Measurements from ENCODE around the gene TTC6.

The TTC6 gene

DNA sequence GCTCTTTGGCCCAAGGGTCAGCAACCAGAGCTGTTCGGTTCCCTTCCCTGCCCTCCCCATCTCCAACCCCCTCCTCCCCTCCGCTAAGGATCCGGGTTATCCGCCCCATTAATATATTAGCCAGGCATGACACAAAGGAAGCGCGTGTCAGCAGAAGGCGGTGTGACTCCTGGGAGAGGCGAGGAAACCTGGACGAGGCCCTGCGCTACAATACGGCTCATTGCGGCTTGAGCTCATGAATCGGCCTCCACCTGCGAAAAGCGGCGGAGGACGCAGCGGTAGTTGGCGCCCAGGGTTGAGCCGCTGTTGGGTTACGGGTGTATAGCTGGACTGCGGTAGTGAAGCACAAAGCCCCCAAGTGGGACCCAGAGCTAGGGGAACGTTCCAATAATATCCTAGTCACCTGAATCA, 10.3 kb upstream of the TTC6 start:
- TF ChIP-seq PAX5 (IDR thresholded peaks at IDR 0.05; ENCODE audit: insufficient read depth, low read length, severe bottlenecking) (no peak), POLR2A (IDR thresholded peaks at IDR 0.05; ENCODE audit: low read depth, low read length) (no peak), TAF1 (IDR thresholded peaks at IDR 0.05; ENCODE audit: low read depth, low read length) (no peak), POU2F2 (IDR thresholded peaks at IDR 0.05; ENCODE audit: low read depth, low read length) (no peak), SPI1 (IDR thresholded peaks at IDR 0.05; ENCODE audit: low read depth, low read length) (no peak), POLR2AphosphoS5 (IDR thresholded peaks at IDR 0.05; ENCODE audit: low read depth, low read length) (no peak)
- no peak for FAIRE-seq
- no peak for DNase-seq (ENCODE audit: insufficient read length, low spot score)

- FAIRE-seq (no peak), DNase-seq (ENCODE audit: insufficient read length, low spot score) (no peak)
- TF ChIP-seq SPI1 (IDR thresholded peaks at IDR 0.05; ENCODE audit: low read depth, low read length): no peak
Observed at GRCh38 chr14:37585971-37586796, 9.2 kb upstream of the TTC6 start.

GRCh38 chr14:37586797-37587130, 8.7 kb upstream of the TTC6 start:
- no peak for TF ChIP-seq POLR2AphosphoS5 (IDR thresholded peaks at IDR 0.05; ENCODE audit: low read depth, low read length)
- FAIRE-seq (no peak), DNase-seq (ENCODE audit: insufficient read length, low spot score) (no peak)

- no peak for FAIRE-seq
- DNase-seq (ENCODE audit: insufficient read length, low spot score): no peak
- TF ChIP-seq PAX5 (IDR thresholded peaks at IDR 0.05; ENCODE audit: insufficient read depth, low read length, severe bottlenecking): no peak
Observed at GRCh38 chr14:37587131-37587803, 8.2 kb upstream of the TTC6 start.

GRCh38 chr14:37587881-37588666, 7.4 kb upstream of the TTC6 start:
- TF ChIP-seq TAF1 (IDR thresholded peaks at IDR 0.05; ENCODE audit: low read depth, low read length) (no peak), PAX5 (IDR thresholded peaks at IDR 0.05; ENCODE audit: insufficient read depth, low read length, severe bottlenecking) (no peak), POU2F2 (IDR thresholded peaks at IDR 0.05; ENCODE audit: low read depth, low read length) (no peak), SPI1 (IDR thresholded peaks at IDR 0.05; ENCODE audit: low read depth, low read length) (no peak), POLR2A (IDR thresholded peaks at IDR 0.05; ENCODE audit: low read depth, low read length) (no peak), POLR2AphosphoS5 (IDR thresholded peaks at IDR 0.05; ENCODE audit: low read depth, low read length) (no peak)
- no peak for FAIRE-seq
- no peak for DNase-seq (ENCODE audit: insufficient read length, low spot score)

GRCh38 chr14:37588667-37588955, 6.8 kb upstream of the TTC6 start:
- DNase-seq (ENCODE audit: insufficient read length, low spot score): no peak

DNA sequence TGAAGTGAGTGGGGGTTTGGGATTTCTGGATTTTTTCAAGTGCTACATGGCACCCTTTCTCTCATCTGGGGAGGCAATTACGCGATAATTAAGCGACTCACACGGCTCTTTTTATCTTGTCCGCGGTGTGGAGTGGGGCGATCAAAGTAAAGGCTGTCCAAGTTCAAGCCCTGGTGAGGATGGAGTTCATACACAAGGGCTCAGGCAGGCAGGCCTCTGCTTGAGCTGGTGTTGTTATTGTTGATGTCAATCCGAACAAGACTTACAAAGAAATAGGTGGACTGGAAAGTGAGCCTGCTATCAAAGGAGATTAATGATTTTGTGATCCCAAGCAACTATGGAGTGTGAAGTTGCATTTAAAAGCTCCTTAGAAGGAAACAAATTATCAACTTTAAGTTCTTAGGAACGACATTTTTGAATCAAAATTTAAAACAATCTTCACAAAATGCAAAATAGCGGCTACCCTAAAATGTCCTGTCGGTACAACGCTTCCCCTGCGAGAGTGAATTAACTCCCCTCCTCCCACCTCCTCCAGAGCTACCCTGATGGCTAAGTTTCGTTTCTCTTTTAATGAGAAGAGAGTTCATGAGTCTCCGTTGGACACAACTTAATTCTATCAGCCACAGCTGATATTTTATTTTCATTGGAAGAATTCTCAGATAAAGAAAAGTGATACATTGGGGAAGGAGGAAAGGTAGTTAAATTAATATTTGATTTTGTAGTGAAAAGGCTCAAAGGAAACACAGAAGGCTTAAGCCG, 6.3 kb upstream of the TTC6 start:
- DNase-seq (ENCODE audit: insufficient read length, low spot score) (no peak), FAIRE-seq (no peak)
- TF ChIP-seq PAX5 (IDR thresholded peaks at IDR 0.05; ENCODE audit: insufficient read depth, low read length, severe bottlenecking) (no peak), POU2F2 (IDR thresholded peaks at IDR 0.05; ENCODE audit: low read depth, low read length) (no peak), POLR2AphosphoS5 (IDR thresholded peaks at IDR 0.05; ENCODE audit: low read depth, low read length) (no peak), SPI1 (IDR thresholded peaks at IDR 0.05; ENCODE audit: low read depth, low read length) (no peak), TAF1 (IDR thresholded peaks at IDR 0.05; ENCODE audit: low read depth, low read length) (no peak), POLR2A (IDR thresholded peaks at IDR 0.05; ENCODE audit: low read depth, low read length) (no peak)

More at GRCh38 chr14:37588667-37588955, 6.8 kb upstream of the TTC6 start:
- FAIRE-seq: no peak
- TF ChIP-seq POLR2A (IDR thresholded peaks at IDR 0.05; ENCODE audit: low read depth, low read length) (no peak), TAF1 (IDR thresholded peaks at IDR 0.05; ENCODE audit: low read depth, low read length) (no peak), PAX5 (IDR thresholded peaks at IDR 0.05; ENCODE audit: insufficient read depth, low read length, severe bottlenecking) (no peak), POU2F2 (IDR thresholded peaks at IDR 0.05; ENCODE audit: low read depth, low read length) (no peak), SPI1 (IDR thresholded peaks at IDR 0.05; ENCODE audit: low read depth, low read length) (no peak), POLR2AphosphoS5 (IDR thresholded peaks at IDR 0.05; ENCODE audit: low read depth, low read length) (no peak)

DNA sequence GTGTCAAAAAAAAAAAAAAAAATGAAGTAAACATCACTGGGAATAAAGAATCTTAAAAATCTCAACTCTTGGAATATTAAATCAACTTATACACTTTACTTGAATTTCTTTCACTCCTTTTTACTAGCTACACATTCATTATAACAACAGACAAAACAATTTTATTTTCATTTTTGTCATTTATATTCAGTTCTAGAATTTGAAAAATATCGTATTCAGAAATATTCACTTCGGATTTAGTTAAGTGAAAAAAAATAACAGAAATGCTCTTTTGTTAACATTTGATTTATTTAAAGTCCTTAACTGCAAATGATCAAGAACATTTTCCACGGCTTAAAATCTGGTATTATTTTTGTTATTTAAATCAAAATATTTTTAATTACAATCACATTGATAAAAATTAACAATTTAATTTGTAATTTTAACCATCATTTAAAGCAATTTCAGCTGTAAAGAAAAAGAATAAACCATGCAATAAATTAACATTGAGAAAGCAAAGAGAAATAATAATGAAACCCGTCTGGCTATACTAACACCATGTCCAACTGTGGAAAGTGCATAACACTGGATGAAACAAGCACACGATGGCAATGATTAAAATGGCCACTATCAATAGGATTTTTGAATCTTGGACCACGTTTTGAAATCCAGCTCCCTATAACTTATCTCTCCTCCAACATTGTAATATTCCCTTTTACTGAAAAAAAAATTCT, 5.6 kb upstream of the TTC6 start:
- FAIRE-seq: no peak
- no peak for TF ChIP-seq SPI1 (IDR thresholded peaks at IDR 0.05; ENCODE audit: low read depth, low read length)
- TF ChIP-seq TAF1 (IDR thresholded peaks at IDR 0.05; ENCODE audit: low read depth, low read length): no peak
- DNase-seq (ENCODE audit: insufficient read length, low spot score): no peak

GRCh38 chr14:37590428-37591139, 4.8 kb upstream of the TTC6 start:
- DNase-seq (ENCODE audit: insufficient read length, low spot score) (no peak), FAIRE-seq (no peak)
- TF ChIP-seq PAX5 (IDR thresholded peaks at IDR 0.05; ENCODE audit: insufficient read depth, low read length, severe bottlenecking) (no peak), POLR2AphosphoS5 (IDR thresholded peaks at IDR 0.05; ENCODE audit: low read depth, low read length) (no peak), SPI1 (IDR thresholded peaks at IDR 0.05; ENCODE audit: low read depth, low read length) (no peak), TAF1 (IDR thresholded peaks at IDR 0.05; ENCODE audit: low read depth, low read length) (no peak), POU2F2 (IDR thresholded peaks at IDR 0.05; ENCODE audit: low read depth, low read length) (no peak), POLR2A (IDR thresholded peaks at IDR 0.05; ENCODE audit: low read depth, low read length) (no peak)
